H9 (cell line): ENCODE data around the gene EHF. TPM values are rescaled to one million over a fixed set of nuclear protein-coding genes. Genes with fewer than 3 reads are reported as not detected.

Source experiments
- DNase-seq: peaks from one replicate; pipeline ENCODE4 v3.0.0-alpha.2; 2017
- H2AFZ ChIP-seq: one replicate; pipeline ENCODE4 v1.6.1; 2013; ENCODE audit warnings: mild to moderate bottlenecking, low read length, control low read depth, moderate library complexity
- H2AK5ac ChIP-seq: 2 replicates; pipeline ENCODE4 v1.6.1; 2013; ENCODE audit warnings: low read length, control low read depth, mixed read lengths; ENCODE audit not compliant: insufficient read length
- H2BK120ac ChIP-seq: one replicate; pipeline ENCODE4 v1.6.1; 2013; ENCODE audit warnings: low read depth, mild to moderate bottlenecking, low read length, control low read depth, inconsistent platforms; ENCODE audit not compliant: poor library complexity, severe bottlenecking
- H2BK12ac ChIP-seq: 2 replicates; pipeline ENCODE4 v1.6.1; 2013; ENCODE audit warnings: low read length, control low read depth, mixed read lengths, low read depth; ENCODE audit not compliant: insufficient read length
- H2BK15ac ChIP-seq: 2 replicates; pipeline ENCODE4 v1.6.1; 2013; ENCODE audit warnings: low read depth, low read length, control low read depth
- H2BK20ac ChIP-seq: one replicate; pipeline ENCODE4 v1.6.1; 2013; ENCODE audit warnings: low read depth, mild to moderate bottlenecking, low read length, control low read depth, inconsistent platforms; ENCODE audit not compliant: poor library complexity, severe bottlenecking
- H2BK5ac ChIP-seq: 2 replicates; pipeline ENCODE4 v1.6.1; 2013; ENCODE audit warnings: low read length, control low read depth, mixed read lengths; ENCODE audit not compliant: insufficient read length
- H3K14ac ChIP-seq: 2 replicates; pipeline ENCODE4 v1.6.1; 2013; ENCODE audit warnings: low read length, control low read depth; ENCODE audit not compliant: insufficient read depth
- H3K18ac ChIP-seq: 2 replicates; pipeline ENCODE4 v1.6.1; 2013; ENCODE audit warnings: low read depth, mild to moderate bottlenecking, mixed read lengths, low read length, control low read depth; ENCODE audit not compliant: insufficient read length
- H3K23ac ChIP-seq: 2 replicates; pipeline ENCODE4 v1.6.1; 2013; ENCODE audit warnings: low read length, control low read depth, mixed read lengths, low read depth; ENCODE audit not compliant: insufficient read length
- H3K23me2 ChIP-seq: 2 replicates; pipeline ENCODE4 v1.6.1; 2013; ENCODE audit warnings: low read depth, mild to moderate bottlenecking, mixed read lengths, low read length, control low read depth; ENCODE audit not compliant: insufficient read length, poor library complexity, severe bottlenecking
- H3K27ac ChIP-seq: 2 replicates; pipeline ENCODE4 v1.5.1; 2013; ENCODE audit warnings: low read length, control low read depth, mixed read lengths, low read depth; ENCODE audit not compliant: insufficient read length
- H3K27me3 ChIP-seq: 2 replicates; pipeline ENCODE4 v1.6.1; 2013; ENCODE audit warnings: low read length, control low read depth, inconsistent platforms; ENCODE audit not compliant: insufficient read depth
- H3K4ac ChIP-seq: 2 replicates; pipeline ENCODE4 v1.6.1; 2013; ENCODE audit warnings: low read depth, mild to moderate bottlenecking, control low read depth, inconsistent platforms, low read length, moderate library complexity
- H3K4me1 ChIP-seq: 2 replicates; pipeline ENCODE4 v1.6.1; 2013; ENCODE audit warnings: low read length, control low read depth, inconsistent platforms; ENCODE audit not compliant: insufficient read depth
- H3K4me2 ChIP-seq: 2 replicates; pipeline ENCODE4 v1.6.1; 2013; ENCODE audit warnings: low read length, control low read depth, mixed read lengths; ENCODE audit not compliant: insufficient read length, insufficient read depth
- H3K56ac ChIP-seq: 2 replicates; pipeline ENCODE4 v1.6.1; 2013; ENCODE audit warnings: low read depth, mild to moderate bottlenecking, mixed read lengths, low read length, control low read depth; ENCODE audit not compliant: insufficient read length
- H3K79me1 ChIP-seq: 2 replicates; pipeline ENCODE4 v1.6.1; 2013; ENCODE audit warnings: low read depth, mild to moderate bottlenecking, moderate library complexity, low read length, control low read depth, inconsistent platforms; ENCODE audit not compliant: insufficient read depth, poor library complexity, severe bottlenecking
- H3K79me2 ChIP-seq: 2 replicates; pipeline ENCODE4 v1.6.1; 2013; ENCODE audit warnings: low read length, control low read depth, inconsistent platforms; ENCODE audit not compliant: insufficient read depth
- H3K9ac ChIP-seq: 2 replicates; pipeline ENCODE4 v1.6.1; 2013; ENCODE audit warnings: low read length, control low read depth, mixed read lengths; ENCODE audit not compliant: insufficient read length; ENCODE audit errors: extremely low read depth
- H3K9me3 ChIP-seq: one replicate; pipeline ENCODE4 v1.6.1; 2013; ENCODE audit warnings: low read depth, low read length, inconsistent platforms; ENCODE audit not compliant: control insufficient read depth
- H3T11ph ChIP-seq: one replicate; pipeline ENCODE4 v1.6.1; 2013; ENCODE audit warnings: mild to moderate bottlenecking, low read length, control low read depth, inconsistent platforms
- H4K20me1 ChIP-seq: one replicate; pipeline ENCODE4 v1.6.1; 2013; ENCODE audit not compliant: control insufficient read depth, insufficient read length, insufficient read depth
- H4K5ac ChIP-seq: 2 replicates; pipeline ENCODE4 v1.6.1; 2013; ENCODE audit warnings: low read depth, mild to moderate bottlenecking, mixed read lengths, low read length, control low read depth; ENCODE audit not compliant: insufficient read length
- H4K8ac ChIP-seq: replicated peaks from 2 replicates; pipeline ENCODE4 v1.6.1; 2013; ENCODE audit warnings: low read length, control low read depth, mixed read lengths, low read depth; ENCODE audit not compliant: insufficient read length
- H4K91ac ChIP-seq: 2 replicates; pipeline ENCODE4 v1.6.1; 2013; ENCODE audit warnings: low read depth, mild to moderate bottlenecking, moderate library complexity, mixed read lengths, low read length, control low read depth; ENCODE audit not compliant: insufficient read length
- H3K27ac Mint-ChIP-seq, 3 experiments: 2 replicates in 2 of 3; 3 replicates in 1 of 3; pipeline ENCODE4 v1.8.0; 2020 to 2021; ENCODE audit warnings: mixed read lengths in 3 of 3, mild to moderate bottlenecking in 1 of 3, moderate library complexity in 1 of 3
- H3K27me3 Mint-ChIP-seq: 2 replicates; pipeline ENCODE4 v1.8.0; 2021; ENCODE audit warnings: low read depth, mild to moderate bottlenecking, moderate library complexity, mixed read lengths
- H3K36me3 Mint-ChIP-seq, 3 experiments: 2 replicates in 2 of 3; 3 replicates in 1 of 3; pipeline ENCODE4 v1.8.0; 2020 to 2021; ENCODE audit warnings: low read depth in 3 of 3, mixed read lengths in 3 of 3; ENCODE audit not compliant: insufficient read depth in 1 of 3
- H3K4me1 Mint-ChIP-seq, 2 experiments: 2 replicates each; pipeline ENCODE4 v1.8.0; 2020; ENCODE audit warnings: mixed read lengths in 2 of 2
- H3K4me3 Mint-ChIP-seq, 2 experiments: 2 replicates in 1 of 2; 3 replicates in 1 of 2; pipeline ENCODE4 v1.8.0; 2020 to 2021; ENCODE audit warnings: mild to moderate bottlenecking in 2 of 2, mixed read lengths in 2 of 2, moderate library complexity in 1 of 2
- H3K9me3 Mint-ChIP-seq, 2 experiments: 2 replicates in 1 of 2; 3 replicates in 1 of 2; pipeline ENCODE4 v1.8.0; 2020; ENCODE audit warnings: mild to moderate bottlenecking in 2 of 2, mixed read lengths in 2 of 2, moderate library complexity in 1 of 2
- WGBS: extraction: QIAGEN DNeasy Blood & Tissue Kit; methylation state at CpG from one replicate; pipeline ENCODE4 v1.1.7; 2013; ENCODE audit warnings: missing lambda C conversion rate, low lambda C conversion rate, mixed read lengths; ENCODE audit not compliant: insufficient read length; ENCODE audit errors: extremely low coverage; 5-methylcytosine and 5-hydroxymethylcytosine counted together
- total RNA-seq: library from RNA; stranded (reverse); gene quantifications from 2 replicates; pipeline ENCODE4 v1.2.1, GENCODE V29; 2021
- TF ChIP-seq, protein P1 (sequence below): fragments of 200-600 bp; sonication (generic); conservative IDR thresholded peaks from 3 replicates; pipeline ENCODE4 v1.8.0; 2021; ENCODE audit warnings: antibody characterized with exemption, mild to moderate bottlenecking

The EHF gene
- total RNA-seq, 1 experiment from 2014 or later: not detected

DNA sequence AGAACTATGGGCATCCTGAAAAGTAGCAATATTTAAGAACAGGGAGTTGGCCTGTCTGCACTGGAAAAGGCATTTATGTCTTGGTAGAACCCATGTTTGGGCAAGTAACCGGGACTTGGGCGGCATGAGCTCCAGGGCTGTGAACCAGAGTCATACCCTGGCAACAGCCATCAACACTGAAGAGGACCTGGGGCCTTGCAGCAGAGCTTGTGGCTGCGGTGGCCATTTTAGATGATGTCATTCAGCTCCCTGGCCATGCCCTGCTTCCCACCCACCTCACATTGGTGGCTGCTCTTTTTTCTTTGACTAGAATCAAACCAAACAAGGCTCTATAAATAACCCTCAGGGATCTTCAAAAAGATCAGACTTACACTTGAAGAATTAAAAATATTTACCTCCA is 26.6 kb downstream of the EHF start:
- Mint-ChIP-seq H3K27me3 (peaks cover 1% of the 10 kb centered on the region; the same call in 1 of the 2 replicates), H3K4me3 (no peak overlapping the region), H3K36me3 (no peaks in the 10 kb centered on the region; a peak in 2 of 7 replicates), H3K4me1 (peaks cover 27 to 30% of the 10 kb centered on the region in 2 experiments), H3K9me3 (no peaks in the 10 kb centered on the region; a peak in 1 of 5 replicates), H3K27ac (no peak overlapping the region)
- no peak overlapping the region for H3K9ac ChIP-seq
- H4K20me1 ChIP-seq: no peaks in the 10 kb centered on the region
- H3K4ac ChIP-seq: no peak overlapping the region
- DNase-seq: no peak
- no peaks in the 10 kb centered on the region for H3K27me3 ChIP-seq
- no peak overlapping the region for H4K5ac ChIP-seq
- peaks cover 7% of the 10 kb centered on the region for H3K4me1 ChIP-seq
- WGBS: no CpG with 5 or more reads among the region's 3 CpGs
- no peak overlapping the region for H2AFZ ChIP-seq
- no peaks in the 10 kb centered on the region for H3K9me3 ChIP-seq
- no peak overlapping the region for H2BK5ac ChIP-seq
- H3K27ac ChIP-seq: no peak overlapping the region
- no peak overlapping the region for H2BK12ac ChIP-seq
- no peaks in the 10 kb centered on the region for H3K79me2 ChIP-seq
- no peak overlapping the region for H4K91ac ChIP-seq
- TF ChIP-seq, protein P1, sequence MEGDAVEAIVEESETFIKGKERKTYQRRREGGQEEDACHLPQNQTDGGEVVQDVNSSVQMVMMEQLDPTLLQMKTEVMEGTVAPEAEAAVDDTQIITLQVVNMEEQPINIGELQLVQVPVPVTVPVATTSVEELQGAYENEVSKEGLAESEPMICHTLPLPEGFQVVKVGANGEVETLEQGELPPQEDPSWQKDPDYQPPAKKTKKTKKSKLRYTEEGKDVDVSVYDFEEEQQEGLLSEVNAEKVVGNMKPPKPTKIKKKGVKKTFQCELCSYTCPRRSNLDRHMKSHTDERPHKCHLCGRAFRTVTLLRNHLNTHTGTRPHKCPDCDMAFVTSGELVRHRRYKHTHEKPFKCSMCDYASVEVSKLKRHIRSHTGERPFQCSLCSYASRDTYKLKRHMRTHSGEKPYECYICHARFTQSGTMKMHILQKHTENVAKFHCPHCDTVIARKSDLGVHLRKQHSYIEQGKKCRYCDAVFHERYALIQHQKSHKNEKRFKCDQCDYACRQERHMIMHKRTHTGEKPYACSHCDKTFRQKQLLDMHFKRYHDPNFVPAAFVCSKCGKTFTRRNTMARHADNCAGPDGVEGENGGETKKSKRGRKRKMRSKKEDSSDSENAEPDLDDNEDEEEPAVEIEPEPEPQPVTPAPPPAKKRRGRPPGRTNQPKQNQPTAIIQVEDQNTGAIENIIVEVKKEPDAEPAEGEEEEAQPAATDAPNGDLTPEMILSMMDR: no peak
- H3T11ph ChIP-seq: no peak overlapping the region
- no peak overlapping the region for H2BK120ac ChIP-seq
- H3K14ac ChIP-seq: no peak overlapping the region
- H4K8ac ChIP-seq: no peak overlapping the region
- H3K18ac ChIP-seq: no peak overlapping the region
- no peak overlapping the region for H3K23ac ChIP-seq
- no peak overlapping the region for H2BK15ac ChIP-seq
- H3K23me2 ChIP-seq: no peaks in the 10 kb centered on the region
- no peak overlapping the region for H3K56ac ChIP-seq
- H2BK20ac ChIP-seq: no peak overlapping the region
- H2AK5ac ChIP-seq: no peak overlapping the region
- no peaks in the 10 kb centered on the region for H3K79me1 ChIP-seq
- H3K4me2 ChIP-seq: no peak overlapping the region
